GM10266 (cell line): Measurements from ENCODE around the gene ACSF2.

Experiments
- DNase-seq: peaks from one replicate; pipeline ENCODE4 v3.0.0; 2012; ENCODE audit errors: extremely low spot score
- CTCF ChIP-seq: IDR thresholded peaks from 2 replicates; pipeline ENCODE4 v1.5.1; 2012; ENCODE audit warnings: mild to moderate bottlenecking, low read depth; ENCODE audit not compliant: control insufficient read depth, insufficient read depth; ENCODE audit errors: missing control alignments

The ACSF2 gene

GRCh38 chr17:50514388-50514787 lies 88.4 kb downstream of the ACSF2 start:
- DNase-seq = no peak

GRCh38 chr17:50514936-50515702 lies 89.1 kb downstream of the ACSF2 start:
- DNase-seq = no peak
- no peak for TF ChIP-seq CTCF

More at GRCh38 chr17:50514388-50514787, 88.4 kb downstream of the ACSF2 start:
- TF ChIP-seq CTCF = no peak

GRCh38 chr17:50517011-50517410 lies 91.0 kb downstream of the ACSF2 start:
- no peak for TF ChIP-seq CTCF
- DNase-seq = no peak

- TF ChIP-seq CTCF = no peak
- DNase-seq = no peak
Observed at GRCh38 chr17:50517504-50518383, 91.7 kb downstream of the ACSF2 start.

GRCh38 chr17:50518384-50519023 lies 92.5 kb downstream of the ACSF2 start:
- DNase-seq = no peak
- no peak for TF ChIP-seq CTCF

- no peak for DNase-seq
- TF ChIP-seq CTCF = no peak
Observed at GRCh38 chr17:50519141-50519834, 93.3 kb downstream of the ACSF2 start.
